ENCODE data around the gene METTL13. TPM values are rescaled to one million over a fixed set of nuclear protein-coding genes. Genes with fewer than 3 reads are reported as not detected.

The METTL13 gene
- total RNA-seq, 2 donors from 2014 or later: 9.2 to 13.5 TPM

DNA sequence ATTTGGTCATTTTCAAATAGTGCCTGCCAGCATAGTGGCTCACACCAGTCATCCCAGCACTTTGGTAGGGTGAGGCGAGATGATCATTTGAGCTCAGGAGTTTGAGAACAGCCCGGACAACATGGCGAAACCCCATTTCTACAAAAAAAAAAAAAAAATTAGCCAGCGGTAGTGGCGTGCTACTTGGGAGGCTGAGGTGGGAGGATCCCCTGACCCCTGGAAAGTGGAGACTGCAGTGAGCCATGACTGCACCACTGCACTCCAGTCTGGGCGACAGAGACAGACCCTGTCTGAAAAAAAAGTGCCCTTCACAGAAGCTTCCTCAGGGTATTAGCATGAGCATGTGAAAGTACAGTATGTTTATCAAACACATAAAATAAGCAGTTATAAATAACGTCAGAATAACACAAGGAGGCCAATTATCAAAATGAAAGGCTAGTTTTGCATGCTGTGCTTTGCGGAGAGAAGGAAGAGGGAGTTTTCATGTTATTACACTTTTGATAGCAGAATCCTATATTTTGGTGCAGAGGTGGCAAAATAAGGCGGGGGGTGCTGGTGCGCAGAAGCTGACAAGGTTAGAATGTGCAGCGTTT is 781 bp upstream of the METTL13 start:
- H3K4me3 ChIP-seq: no peak overlapping the region
- H3K27me3 ChIP-seq: no peaks in the 10 kb centered on the region
- no peak for TF ChIP-seq POLR2A (IDR thresholded peaks at IDR 0.05)
- TF ChIP-seq, protein P1, sequence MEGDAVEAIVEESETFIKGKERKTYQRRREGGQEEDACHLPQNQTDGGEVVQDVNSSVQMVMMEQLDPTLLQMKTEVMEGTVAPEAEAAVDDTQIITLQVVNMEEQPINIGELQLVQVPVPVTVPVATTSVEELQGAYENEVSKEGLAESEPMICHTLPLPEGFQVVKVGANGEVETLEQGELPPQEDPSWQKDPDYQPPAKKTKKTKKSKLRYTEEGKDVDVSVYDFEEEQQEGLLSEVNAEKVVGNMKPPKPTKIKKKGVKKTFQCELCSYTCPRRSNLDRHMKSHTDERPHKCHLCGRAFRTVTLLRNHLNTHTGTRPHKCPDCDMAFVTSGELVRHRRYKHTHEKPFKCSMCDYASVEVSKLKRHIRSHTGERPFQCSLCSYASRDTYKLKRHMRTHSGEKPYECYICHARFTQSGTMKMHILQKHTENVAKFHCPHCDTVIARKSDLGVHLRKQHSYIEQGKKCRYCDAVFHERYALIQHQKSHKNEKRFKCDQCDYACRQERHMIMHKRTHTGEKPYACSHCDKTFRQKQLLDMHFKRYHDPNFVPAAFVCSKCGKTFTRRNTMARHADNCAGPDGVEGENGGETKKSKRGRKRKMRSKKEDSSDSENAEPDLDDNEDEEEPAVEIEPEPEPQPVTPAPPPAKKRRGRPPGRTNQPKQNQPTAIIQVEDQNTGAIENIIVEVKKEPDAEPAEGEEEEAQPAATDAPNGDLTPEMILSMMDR (IDR thresholded peaks at IDR 0.05): peak in 1 of 7 experiments; percentile 1
- ATAC-seq (no peak), DNase-seq (no peak)
- peaks cover 30% of the 10 kb centered on the region for H3K4me1 ChIP-seq
- intact Hi-C loops (cut with DNase I): no loop called here
- no peaks in the 10 kb centered on the region for H3K9me3 ChIP-seq
- 40 to 43% methylated on average over 11 of the region's 11 CpGs for WGBS, 2 donors
- peak overlapping the region; percentile 55 to 90 (median 80) for H3K27ac ChIP-seq
- peaks cover 0 to 3% of the 10 kb centered on the region in 2 donors for H3K36me3 ChIP-seq (replicated peaks in 1 of 2; ENCODE audit: insufficient read depth in 1 of 2, low read depth in 2 of 2)

DNA sequence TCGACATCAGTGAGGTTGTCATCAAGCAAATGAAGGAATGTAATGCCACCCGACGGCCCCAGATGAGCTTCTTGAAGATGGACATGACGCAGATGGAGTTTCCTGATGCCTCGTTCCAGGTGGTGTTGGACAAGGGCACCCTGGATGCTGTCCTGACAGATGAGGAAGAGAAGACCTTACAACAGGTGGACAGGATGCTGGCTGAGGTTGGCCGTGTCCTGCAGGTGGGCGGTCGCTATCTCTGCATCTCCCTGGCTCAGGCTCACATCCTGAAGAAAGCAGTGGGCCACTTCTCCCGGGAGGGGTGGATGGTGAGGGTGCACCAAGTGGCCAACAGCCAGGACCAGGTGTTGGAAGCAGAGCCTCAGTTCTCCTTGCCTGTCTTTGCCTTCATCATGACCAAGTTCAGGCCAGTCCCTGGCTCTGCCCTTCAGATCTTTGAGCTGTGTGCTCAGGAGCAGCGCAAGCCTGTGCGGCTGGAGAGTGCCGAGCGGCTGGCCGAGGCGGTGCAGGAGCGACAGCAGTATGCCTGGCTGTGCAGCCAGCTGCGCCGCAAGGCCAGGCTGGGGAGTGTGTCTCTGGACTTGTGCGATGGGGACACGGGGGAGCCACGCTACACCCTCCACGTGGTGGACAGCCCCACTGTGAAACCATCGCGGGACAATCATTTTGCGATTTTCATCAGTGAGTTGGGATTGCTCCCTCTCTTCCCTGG is 2.5 kb downstream of the METTL13 start:
- peaks cover 0 to 20% of the 10 kb centered on the region in 2 donors for H3K36me3 ChIP-seq (replicated peaks in 1 of 2; ENCODE audit: insufficient read depth in 1 of 2, low read depth in 2 of 2)
- intact Hi-C loops (cut with DNase I): no loop called here
- WGBS, 2 donors: 92 to 93% methylated on average over 23 to 25 of the region's 25 CpGs
- H3K4me1 ChIP-seq: peaks cover 33% of the 10 kb centered on the region
- TF ChIP-seq, protein P1 (IDR thresholded peaks at IDR 0.05): no peak
- TF ChIP-seq POLR2A (IDR thresholded peaks at IDR 0.05): no peak
- no peak overlapping the region for H3K27ac ChIP-seq
- no peak for ATAC-seq
- no peak for DNase-seq
- H3K4me3 ChIP-seq: no peak overlapping the region
- H3K27me3 ChIP-seq: no peaks in the 10 kb centered on the region
- H3K9me3 ChIP-seq: no peaks in the 10 kb centered on the region

DNA sequence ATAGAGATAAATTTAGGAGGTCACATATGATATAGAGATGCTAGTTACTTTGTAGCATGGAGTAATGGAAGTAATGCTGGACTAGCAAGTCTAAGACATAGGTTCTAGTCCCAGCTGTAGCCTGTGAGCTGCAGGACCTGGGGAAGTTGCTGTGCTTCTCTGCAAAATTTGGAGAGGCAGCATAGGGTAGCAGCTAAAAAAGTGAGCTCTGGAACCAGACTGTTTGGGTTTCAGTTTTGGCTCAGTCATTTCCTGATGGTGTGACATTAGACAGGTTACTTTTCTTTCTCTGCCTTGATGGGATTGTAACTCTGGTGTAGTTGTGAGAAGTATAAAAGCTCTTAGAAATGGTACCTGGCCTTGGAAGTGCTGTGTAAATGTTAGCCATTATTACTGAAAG is 3.3 kb downstream of the METTL13 start:
- H3K4me3 ChIP-seq: no peak overlapping the region
- no peak for DNase-seq
- intact Hi-C loops (cut with DNase I): no loop called here
- no peaks in the 10 kb centered on the region for H3K9me3 ChIP-seq
- H3K27ac ChIP-seq: no peak overlapping the region
- TF ChIP-seq, protein P1 (IDR thresholded peaks at IDR 0.05): no peak
- no peak for TF ChIP-seq POLR2A (IDR thresholded peaks at IDR 0.05)
- peaks cover 33% of the 10 kb centered on the region for H3K4me1 ChIP-seq
- H3K36me3 ChIP-seq (replicated peaks in 1 of 2; ENCODE audit: insufficient read depth in 1 of 2, low read depth in 2 of 2): peaks cover 0 to 27% of the 10 kb centered on the region in 2 donors
- no peak for ATAC-seq
- no peaks in the 10 kb centered on the region for H3K27me3 ChIP-seq

DNA sequence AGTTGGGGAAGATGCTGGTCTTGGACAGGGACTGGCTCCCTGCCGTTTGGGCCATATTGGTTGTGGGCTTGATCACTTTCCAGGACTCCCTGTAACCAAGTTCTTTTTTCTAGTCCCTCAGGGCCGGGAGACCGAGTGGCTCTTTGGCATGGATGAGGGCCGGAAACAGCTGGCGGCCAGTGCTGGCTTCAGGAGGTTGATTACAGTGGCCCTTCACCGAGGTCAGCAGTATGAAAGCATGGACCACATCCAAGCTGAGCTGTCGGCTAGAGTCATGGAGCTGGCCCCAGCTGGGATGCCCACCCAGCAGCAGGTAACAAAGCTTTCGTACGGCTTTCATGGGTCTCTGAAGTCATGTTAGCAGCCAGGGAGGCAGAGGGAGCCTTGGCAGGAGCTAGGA is 4.3 kb downstream of the METTL13 start:
- DNase-seq (no peak), ATAC-seq (no peak)
- no peak for TF ChIP-seq POLR2A (IDR thresholded peaks at IDR 0.05)
- TF ChIP-seq, protein P1 (IDR thresholded peaks at IDR 0.05): no peak
- Histone ChIP-seq H3K4me1 (peaks cover 33% of the 10 kb centered on the region), H3K36me3 (replicated peaks in 1 of 2; ENCODE audit: insufficient read depth in 1 of 2, low read depth in 2 of 2) (peaks cover 0 to 36% of the 10 kb centered on the region in 2 donors), H3K9me3 (no peaks in the 10 kb centered on the region), H3K4me3 (no peak overlapping the region), H3K27me3 (no peaks in the 10 kb centered on the region), H3K27ac (no peak overlapping the region)
- intact Hi-C loops (cut with DNase I): no loop called here
- WGBS, 2 donors: 89 to 95% methylated on average over 4 to 9 of the region's 9 CpGs

Data from body of pancreas (tissue), 4 donors.